PC-9 (cell line): ENCODE measurements around the gene DCAKD. TPM values are rescaled to one million over a fixed set of nuclear protein-coding genes. Genes with fewer than 3 reads are reported as not detected.

ENCODE experiments used
- BruUV-seq: library from RNA; stranded (reverse); fragments of 400-500 nt; replicated peaks from 2 replicates; lab custom pipeline; 2021; lab: Mats Ljungman, UMichigan
- CTCF ChIA-PET: fragments of 300-600 bp; sonication (Branson Sonifier 250); formaldehyde crosslinking; loops from one replicate; lab custom pipeline; 2022; ENCODE audit warnings: antibody characterized with exemption; lab: Charles Lee
- POLR2A ChIA-PET: fragments of 300-600 bp; sonication (Branson Sonifier 250); formaldehyde crosslinking; loops from one replicate; lab custom pipeline; 2022; ENCODE audit warnings: antibody characterized with exemption; ENCODE audit not compliant: unreplicated experiment; lab: Charles Lee
- DNase-seq, 2 experiments: peaks; one replicate each; pipeline versions ENCODE4 v3.0.0 to v3.0.0-alpha.2; 2015 to 2022; ENCODE audit warnings: mixed read lengths in 1 of 2
- H2AFZ ChIP-seq: fragments of 200-600 bp; sonication (generic); 2 replicates; pipeline ENCODE4 v1.8.1; 2017; ENCODE audit warnings: antibody characterized with exemption
- H3F3A ChIP-seq: fragments of 200-600 bp; sonication (generic); 2 replicates; pipeline ENCODE4 v1.8.1; 2017; ENCODE audit warnings: antibody characterized with exemption, mild to moderate bottlenecking, low read depth; ENCODE audit not compliant: insufficient read depth
- H3K27ac ChIP-seq: fragments of 200-600 bp; sonication (generic); 2 replicates; pipeline ENCODE4 v1.6.1; 2016; ENCODE audit warnings: mixed run types
- H3K27me3 ChIP-seq: fragments of 200-600 bp; sonication (generic); 2 replicates; pipeline ENCODE4 v1.6.1; 2016; ENCODE audit warnings: low read depth, mixed run types; ENCODE audit not compliant: insufficient read depth
- H3K36me3 ChIP-seq: fragments of 200-600 bp; sonication (generic); 2 replicates; pipeline ENCODE4 v1.6.1; 2016; ENCODE audit warnings: low read depth, mixed run types
- H3K4me1 ChIP-seq: fragments of 200-600 bp; sonication (generic); replicated peaks from 2 replicates; pipeline ENCODE4 v1.6.1; 2016; ENCODE audit warnings: mixed run types; ENCODE audit not compliant: insufficient read depth
- H3K4me2 ChIP-seq: fragments of 200-600 bp; sonication (generic); 2 replicates; pipeline ENCODE4 v1.6.1; 2017; ENCODE audit warnings: mixed run types
- H3K4me3 ChIP-seq: fragments of 200-600 bp; sonication (generic); 2 replicates; pipeline ENCODE4 v1.6.1; 2016; ENCODE audit warnings: mixed run types
- H3K79me2 ChIP-seq: fragments of 200-600 bp; sonication (generic); 2 replicates; pipeline ENCODE4 v1.6.1; 2017; ENCODE audit warnings: low read depth, mixed run types
- H3K9me2 ChIP-seq: fragments of 200-600 bp; sonication (generic); 2 replicates; pipeline ENCODE4 v1.8.1; 2017; ENCODE audit warnings: mild to moderate bottlenecking; ENCODE audit not compliant: insufficient read depth
- H3K9me3 ChIP-seq: fragments of 200-600 bp; sonication (generic); 2 replicates; pipeline ENCODE4 v1.8.1; 2016; ENCODE audit warnings: low read depth; ENCODE audit not compliant: insufficient read depth
- H4K20me1 ChIP-seq: fragments of 200-600 bp; sonication (generic); 2 replicates; pipeline ENCODE4 v1.8.1; 2017; ENCODE audit not compliant: insufficient read depth
- EZH2 ChIP-seq: fragments of 200-600 bp; sonication (generic); IDR thresholded peaks from 2 replicates; pipeline ENCODE4 v1.8.0; 2017; ENCODE audit warnings: antibody characterized with exemption, low read depth
- intact Hi-C: fragments of 100-400 bp; cut with micrococcal nuclease; formaldehyde crosslinking; loops from one replicate; pipeline ENCODE4 v1.10.0; 2022; ENCODE audit not compliant: unreplicated experiment
- total RNA-seq: library from RNA; stranded (reverse); gene quantifications from 2 replicates; pipeline ENCODE4 v1.2.3, GENCODE V29; 2021
- TF ChIP-seq, protein P1 (sequence below): fragments of 200-600 bp; sonication (generic); conservative IDR thresholded peaks from 2 replicates; pipeline ENCODE4 v1.6.1; 2017; ENCODE audit warnings: mixed run types, antibody characterized with exemption, mild to moderate bottlenecking, moderate library complexity

DCAKD gene
- total RNA-seq, 1 experiment from 2014 or later, result 68.8 TPM

DNA sequence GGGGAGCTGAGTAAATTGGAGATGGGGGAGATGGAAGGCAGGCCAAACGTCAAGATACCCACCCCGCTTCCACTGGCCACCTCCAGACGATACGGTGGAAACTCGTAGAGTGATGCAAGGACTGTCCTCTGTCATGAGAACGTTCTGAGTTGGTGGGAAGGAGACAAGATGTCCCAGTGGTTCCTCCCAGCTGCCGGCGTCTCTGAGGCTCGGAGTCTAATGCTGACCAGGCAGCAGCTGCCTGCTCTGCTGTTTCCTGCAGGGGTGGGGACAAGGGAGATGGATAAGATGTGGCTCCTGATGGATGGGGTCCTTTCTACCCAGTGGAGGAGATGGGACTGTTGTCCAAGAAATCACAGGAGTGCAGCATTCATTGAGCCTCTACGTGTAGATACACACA is 55.1 kb downstream of the DCAKD start:
- H3K79me2 ChIP-seq, result no peaks in the 10 kb centered on the region
- H4K20me1 ChIP-seq, result no peaks in the 10 kb centered on the region
- CTCF ChIA-PET, result no interaction called here
- no peak overlapping the region for H3K4me3 ChIP-seq
- no peak for TF ChIP-seq EZH2
- TF ChIP-seq, protein P1, sequence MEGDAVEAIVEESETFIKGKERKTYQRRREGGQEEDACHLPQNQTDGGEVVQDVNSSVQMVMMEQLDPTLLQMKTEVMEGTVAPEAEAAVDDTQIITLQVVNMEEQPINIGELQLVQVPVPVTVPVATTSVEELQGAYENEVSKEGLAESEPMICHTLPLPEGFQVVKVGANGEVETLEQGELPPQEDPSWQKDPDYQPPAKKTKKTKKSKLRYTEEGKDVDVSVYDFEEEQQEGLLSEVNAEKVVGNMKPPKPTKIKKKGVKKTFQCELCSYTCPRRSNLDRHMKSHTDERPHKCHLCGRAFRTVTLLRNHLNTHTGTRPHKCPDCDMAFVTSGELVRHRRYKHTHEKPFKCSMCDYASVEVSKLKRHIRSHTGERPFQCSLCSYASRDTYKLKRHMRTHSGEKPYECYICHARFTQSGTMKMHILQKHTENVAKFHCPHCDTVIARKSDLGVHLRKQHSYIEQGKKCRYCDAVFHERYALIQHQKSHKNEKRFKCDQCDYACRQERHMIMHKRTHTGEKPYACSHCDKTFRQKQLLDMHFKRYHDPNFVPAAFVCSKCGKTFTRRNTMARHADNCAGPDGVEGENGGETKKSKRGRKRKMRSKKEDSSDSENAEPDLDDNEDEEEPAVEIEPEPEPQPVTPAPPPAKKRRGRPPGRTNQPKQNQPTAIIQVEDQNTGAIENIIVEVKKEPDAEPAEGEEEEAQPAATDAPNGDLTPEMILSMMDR, result no peak
- intact Hi-C loops, result no loop called here
- H3K9me2 ChIP-seq, result no peaks in the 10 kb centered on the region
- no TSS peak for BruUV-seq
- peaks cover 1% of the 10 kb centered on the region; the same call in 1 of the 2 replicates for H3K4me1 ChIP-seq
- no peak overlapping the region for H2AFZ ChIP-seq
- no peak overlapping the region for H3K27ac ChIP-seq
- no peak overlapping the region for H3K4me2 ChIP-seq
- no peaks in the 10 kb centered on the region; the same call in 1 of the 2 replicates for H3K9me3 ChIP-seq
- peaks cover 27% of the 10 kb centered on the region for H3K27me3 ChIP-seq
- no peaks in the 10 kb centered on the region for H3K36me3 ChIP-seq
- DNase-seq, result no peak
- POLR2A ChIA-PET, result no interaction called here
- H3F3A ChIP-seq, result no peaks in the 10 kb centered on the region

DNA sequence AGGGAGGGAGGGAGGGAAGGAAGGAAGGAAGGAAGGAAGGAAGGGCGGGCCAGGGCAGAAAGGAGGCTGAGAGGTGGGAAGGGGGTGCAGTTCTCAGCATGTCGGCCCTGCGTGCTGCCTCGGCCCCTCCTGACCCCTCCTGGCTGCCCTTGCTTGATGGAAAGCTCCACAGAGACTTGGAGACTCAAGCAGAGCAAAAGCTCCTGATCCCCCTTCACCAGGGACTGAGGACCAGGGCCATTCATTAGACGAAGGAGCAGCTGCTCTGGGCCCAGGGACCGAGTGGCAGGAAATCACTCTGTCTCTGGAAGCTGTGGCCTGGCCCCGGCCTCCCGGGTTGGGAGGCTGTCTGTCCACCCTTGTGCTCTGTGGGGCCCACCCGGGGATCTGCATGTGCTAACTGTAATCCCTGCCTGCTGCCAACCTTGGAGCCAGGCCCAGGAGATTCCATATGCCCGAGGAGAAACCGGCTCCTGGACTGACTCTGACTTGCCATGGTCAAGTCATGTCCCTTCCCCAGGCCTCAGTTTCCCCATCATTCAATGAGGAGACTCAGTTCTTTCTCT is 55.9 kb downstream of the DCAKD start:
- no peak overlapping the region for H2AFZ ChIP-seq
- ChIA-PET CTCF (no interaction called here), POLR2A (no interaction called here)

DNA sequence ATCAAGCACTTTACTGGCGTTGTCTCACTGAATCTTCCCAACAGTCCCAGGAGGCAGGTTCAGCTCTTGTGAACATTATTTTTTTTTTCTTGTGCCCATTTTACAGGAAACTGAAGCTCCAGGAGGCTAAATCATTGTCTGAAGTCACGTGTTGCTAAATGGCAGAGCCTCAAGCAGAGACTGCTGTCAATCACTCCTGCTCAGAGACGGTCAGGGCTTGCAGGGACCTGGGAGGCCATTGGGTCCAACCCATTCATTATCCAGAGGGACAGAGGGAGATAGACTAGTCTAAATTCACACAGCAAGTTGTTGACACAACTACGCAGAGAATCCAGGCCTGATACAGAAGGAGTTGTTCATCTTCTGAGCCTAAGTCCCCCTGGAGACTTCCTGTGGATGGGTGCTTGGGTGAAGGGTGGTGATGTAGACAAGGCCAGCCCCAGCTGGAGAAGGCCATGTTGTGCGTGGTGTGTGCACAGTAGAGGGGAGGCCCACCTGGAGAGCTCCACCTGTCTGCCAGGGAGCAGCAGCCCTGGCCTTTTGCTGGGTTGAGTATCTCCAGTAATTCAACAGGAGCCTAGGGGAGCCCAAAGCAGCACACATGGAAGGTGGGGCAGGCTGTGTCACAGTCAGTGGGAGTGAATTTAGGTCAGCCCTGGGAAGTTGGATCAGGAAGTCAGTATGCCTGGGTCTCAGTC is 59.0 kb downstream of the DCAKD start:
- H3K27me3 ChIP-seq, result peaks cover 19% of the 10 kb centered on the region
- TF ChIP-seq, protein P1, result no peak
- TF ChIP-seq EZH2, result no peak
- no peaks in the 10 kb centered on the region for H3K36me3 ChIP-seq
- H3K27ac ChIP-seq, result no peak overlapping the region
- no peaks in the 10 kb centered on the region for H3K9me3 ChIP-seq
- intact Hi-C loops, result no loop called here
- DNase-seq, result no peak
- CTCF ChIA-PET, result no interaction called here
- H3K4me3 ChIP-seq, result no peak overlapping the region
- no peaks in the 10 kb centered on the region for H4K20me1 ChIP-seq
- no peaks in the 10 kb centered on the region for H3F3A ChIP-seq
- no peak overlapping the region for H2AFZ ChIP-seq
- no peaks in the 10 kb centered on the region for H3K9me2 ChIP-seq
- POLR2A ChIA-PET, result interaction anchor here (0.5 kb wide), 1 partner anchor 24 kb away, joined by 14 read pairs; the partner anchor contains the start of gene C1QL1
- H3K79me2 ChIP-seq, result no peaks in the 10 kb centered on the region
- H3K4me1 ChIP-seq, result peaks cover 8% of the 10 kb centered on the region; the same call in 1 of the 2 replicates
- no peak overlapping the region for H3K4me2 ChIP-seq
- no TSS peak for BruUV-seq

More for the DNA sequence above, 55.9 kb downstream of the DCAKD start:
- no peak overlapping the region for H3K27ac ChIP-seq
- TF ChIP-seq, protein P1, result no peak
- no peak for TF ChIP-seq EZH2
- H3K27me3 ChIP-seq, result peaks cover 27% of the 10 kb centered on the region
- DNase-seq, result no peak
- H3K36me3 ChIP-seq, result no peaks in the 10 kb centered on the region
- no peaks in the 10 kb centered on the region for H3F3A ChIP-seq
- H3K4me3 ChIP-seq, result no peak overlapping the region
- no peaks in the 10 kb centered on the region for H3K9me2 ChIP-seq
- no peaks in the 10 kb centered on the region; the same call in 1 of the 2 replicates for H3K9me3 ChIP-seq
- H3K4me2 ChIP-seq, result no peak overlapping the region
- no peaks in the 10 kb centered on the region for H3K79me2 ChIP-seq
- no peaks in the 10 kb centered on the region for H4K20me1 ChIP-seq
- intact Hi-C loops, result no loop called here
- no TSS peak for BruUV-seq
- peaks cover 8% of the 10 kb centered on the region; the same call in 1 of the 2 replicates for H3K4me1 ChIP-seq
